GM12892 (cell line): ENCODE results near the gene ABCA7.

ENCODE experiments used
- DNase-seq: peaks from one replicate; pipeline ENCODE4 v3.0.0; 2011; ENCODE audit not compliant: insufficient read length
- FAIRE-seq: peaks from 2 replicates; lab custom pipeline; 2011; peaks lifted over from hg19 to GRCh38; lab: Jason Lieb, UNC
- POLR2A ChIP-seq: IDR thresholded peaks from 2 replicates; pipeline ENCODE4 v1.6.1; 2011; ENCODE audit warnings: low read depth, low read length, control low read depth
- POLR2AphosphoS5 ChIP-seq: IDR thresholded peaks from 2 replicates; pipeline ENCODE4 v1.6.1; 2011; ENCODE audit warnings: low read depth, low read length, control low read depth
- TAF1 ChIP-seq: IDR thresholded peaks from 2 replicates; pipeline ENCODE4 v1.6.1; 2011; ENCODE audit warnings: low read depth, mild to moderate bottlenecking, control low read depth, low read length, borderline replicate concordance

The ABCA7 gene

GRCh38 chr19:1037621-1038064 lies 2.3 kb upstream of the ABCA7 start:
- no peak for DNase-seq
- TF ChIP-seq POLR2A (no peak), TAF1 (no peak), POLR2AphosphoS5 (no peak)
- FAIRE-seq = peak; percentile 46

DNA sequence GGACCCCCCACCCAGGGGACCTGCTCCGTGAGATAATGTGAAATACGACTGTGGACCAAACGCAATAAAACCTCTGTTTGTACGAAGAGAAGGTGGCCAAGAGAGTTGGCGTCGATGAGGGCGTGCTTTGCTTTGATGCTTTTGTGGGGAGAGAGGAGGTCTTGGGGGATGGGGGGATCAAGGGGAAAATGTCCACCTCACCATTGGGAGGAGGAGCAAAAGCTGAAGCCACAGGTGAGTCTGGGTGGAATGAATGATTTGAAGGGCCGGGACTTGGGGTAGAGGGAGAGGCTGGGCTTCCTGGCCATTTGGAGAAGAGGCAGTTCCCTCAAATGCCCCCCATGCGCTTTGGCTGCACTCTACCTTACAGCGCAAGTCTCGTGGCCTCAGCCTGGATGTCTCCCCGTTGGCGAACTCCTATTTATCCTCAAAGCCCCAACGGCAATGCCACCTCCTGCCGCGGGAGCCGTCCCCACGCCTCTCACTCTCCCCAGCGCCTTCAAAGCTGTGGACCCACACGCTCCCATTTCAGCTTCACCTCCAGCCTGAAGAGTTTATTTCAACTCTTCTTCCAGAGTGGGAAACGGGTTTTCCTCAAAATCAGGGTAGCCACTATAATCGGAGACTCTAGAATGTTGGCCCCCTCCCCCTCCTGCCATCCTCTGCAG lies 795 bp upstream of the ABCA7 start:
- TF ChIP-seq POLR2AphosphoS5 (peak; percentile 39; the same call in 1 of the 2 replicates), TAF1 (no peak), POLR2A (no peak)
- no peak for DNase-seq

GRCh38 chr19:1040476-1041271 lies 767 bp downstream of the ABCA7 start:
- TF ChIP-seq POLR2AphosphoS5 (no peak), TAF1 (no peak), POLR2A (no peak)
- FAIRE-seq = peak; percentile 97
- peak; percentile 100 for DNase-seq

More for the DNA sequence above, 795 bp upstream of the ABCA7 start:
- peak; percentile 51 for FAIRE-seq

DNA sequence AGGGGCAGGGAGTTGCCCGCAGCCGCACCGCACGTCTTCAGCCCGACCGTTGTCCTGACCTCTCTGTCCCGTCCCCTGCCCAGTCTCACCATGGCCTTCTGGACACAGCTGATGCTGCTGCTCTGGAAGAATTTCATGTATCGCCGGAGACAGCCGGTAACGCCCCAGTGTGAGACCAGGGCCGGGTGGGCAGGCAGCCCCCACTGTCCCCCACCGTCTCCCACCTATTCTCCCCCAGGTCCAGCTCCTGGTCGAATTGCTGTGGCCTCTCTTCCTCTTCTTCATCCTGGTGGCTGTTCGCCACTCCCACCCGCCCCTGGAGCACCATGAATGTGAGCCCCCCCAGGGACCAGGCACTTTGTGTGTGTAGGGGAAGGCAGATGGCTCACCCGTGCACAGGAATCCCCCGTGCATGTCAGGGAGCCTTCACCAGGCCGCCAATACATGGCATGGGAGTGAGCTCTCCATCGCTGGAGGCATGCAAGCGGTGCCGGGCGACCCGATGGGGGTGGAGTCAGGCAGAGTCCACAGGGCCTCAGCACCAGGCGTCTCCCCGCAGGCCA lies 1.4 kb downstream of the ABCA7 start:
- TF ChIP-seq POLR2AphosphoS5 = no peak
- TF ChIP-seq TAF1 = no peak
- TF ChIP-seq POLR2A = no peak
- DNase-seq (no peak), FAIRE-seq (no peak)

GRCh38 chr19:1041835-1042685 lies 2.2 kb downstream of the ABCA7 start:
- TF ChIP-seq POLR2AphosphoS5 (no peak), POLR2A (no peak), TAF1 (no peak)
- DNase-seq (no peak), FAIRE-seq (no peak)

- no peak for TF ChIP-seq TAF1
- TF ChIP-seq POLR2A = no peak
- no peak for TF ChIP-seq POLR2AphosphoS5
- FAIRE-seq (no peak), DNase-seq (no peak)
Measured at GRCh38 chr19:1042689-1043511, 3.0 kb downstream of the ABCA7 start.

DNA sequence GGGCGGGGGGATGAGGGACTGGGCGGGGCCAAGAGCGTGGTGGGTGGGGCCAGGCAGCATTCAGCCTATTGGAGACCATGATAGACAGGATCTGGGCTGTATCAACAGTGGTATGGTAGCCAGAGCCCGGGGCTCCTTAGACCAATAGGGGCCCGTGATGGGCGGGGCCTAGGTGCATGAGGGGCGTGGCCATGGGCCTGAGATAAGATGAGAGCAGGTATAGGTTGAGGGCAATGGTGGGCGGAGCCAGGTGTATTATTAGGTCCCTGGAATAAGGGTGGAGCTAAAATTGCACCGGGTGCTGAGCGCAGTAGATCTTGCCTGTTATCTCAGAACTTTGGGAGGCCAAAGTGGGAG lies 5.3 kb downstream of the ABCA7 start:
- FAIRE-seq (peak; percentile 36), DNase-seq (no peak)
- no peak for TF ChIP-seq POLR2AphosphoS5
- no peak for TF ChIP-seq TAF1
- no peak for TF ChIP-seq POLR2A

GRCh38 chr19:1046117-1046626 lies 6.3 kb downstream of the ABCA7 start:
- TF ChIP-seq POLR2AphosphoS5 (no peak), POLR2A (no peak), TAF1 (no peak)
- no peak for FAIRE-seq

DNA sequence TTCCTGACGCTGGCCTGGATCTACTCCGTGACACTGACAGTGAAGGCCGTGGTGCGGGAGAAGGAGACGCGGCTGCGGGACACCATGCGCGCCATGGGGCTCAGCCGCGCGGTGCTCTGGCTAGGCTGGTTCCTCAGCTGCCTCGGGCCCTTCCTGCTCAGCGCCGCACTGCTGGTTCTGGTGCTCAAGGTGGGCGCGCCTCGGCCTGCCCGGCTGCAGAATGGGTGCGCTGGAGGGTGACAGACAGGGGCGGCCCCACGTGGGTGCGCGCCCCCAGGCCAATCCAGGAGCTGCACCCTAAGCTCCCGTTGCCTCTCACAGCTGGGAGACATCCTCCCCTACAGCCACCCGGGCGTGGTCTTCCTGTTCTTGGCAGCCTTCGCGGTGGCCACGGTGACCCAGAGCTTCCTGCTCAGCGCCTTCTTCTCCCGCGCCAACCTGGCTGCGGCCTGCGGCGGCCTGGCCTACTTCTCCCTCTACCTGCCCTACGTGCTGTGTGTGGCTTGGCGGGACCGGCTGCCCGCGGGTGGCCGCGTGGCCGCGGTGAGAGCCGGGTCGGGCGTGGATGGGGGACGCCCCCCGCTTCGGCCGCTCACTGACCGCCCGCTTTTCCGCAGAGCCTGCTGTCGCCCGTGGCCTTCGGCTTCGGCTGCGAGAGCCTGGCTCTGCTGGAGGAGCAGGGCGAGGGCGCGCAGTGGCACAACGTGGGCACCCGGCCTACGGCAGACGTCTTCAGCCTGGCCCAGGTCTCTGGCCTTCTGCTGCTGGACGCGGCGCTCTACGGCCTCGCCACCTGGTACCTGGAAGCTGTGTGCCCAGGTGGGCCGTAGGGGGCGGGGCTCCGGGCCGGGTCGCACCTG lies 7.2 kb downstream of the ABCA7 start:
- DNase-seq = no peak
- no peak for TF ChIP-seq POLR2A
- TF ChIP-seq POLR2AphosphoS5 = no peak
- TF ChIP-seq TAF1 = no peak
- FAIRE-seq = no peak

More at GRCh38 chr19:1046117-1046626, 6.3 kb downstream of the ABCA7 start:
- DNase-seq = no peak

DNA sequence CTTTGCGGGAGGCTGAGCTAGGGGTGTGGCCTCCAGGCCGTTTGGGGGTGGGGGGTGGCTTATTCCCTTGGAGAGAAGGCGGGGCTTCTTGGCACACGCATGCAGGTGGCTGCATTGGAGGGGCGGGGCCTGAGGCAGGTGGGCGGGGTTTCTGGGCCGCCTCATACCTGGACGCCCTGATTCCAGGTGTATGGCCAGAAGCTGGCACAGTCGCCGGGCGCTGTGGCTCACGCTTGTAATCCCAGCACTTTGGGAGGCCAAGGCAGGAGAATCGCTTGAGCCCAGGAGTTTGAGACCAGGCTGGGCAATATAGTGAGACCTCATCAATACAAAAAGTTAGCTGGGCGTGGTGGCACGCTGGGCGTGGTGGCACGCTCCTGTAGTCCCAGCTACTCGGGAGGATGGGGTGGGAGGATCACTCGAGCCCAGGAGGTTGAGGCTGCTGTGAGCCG lies 7.8 kb downstream of the ABCA7 start:
- TF ChIP-seq POLR2AphosphoS5 (no peak), POLR2A (no peak), TAF1 (no peak)
- FAIRE-seq (no peak), DNase-seq (no peak)
